Peyer's patch (tissue), 4 donors: ENCODE measurements around the gene PHACTR3. TPM values are rescaled to one million over a fixed set of nuclear protein-coding genes. Genes with fewer than 3 reads are reported as not detected.

Experiments
- DNase-seq, 3 donors: peaks; one replicate each; pipeline ENCODE4 v3.0.0-alpha.2; 2017 to 2019
- H3K27ac ChIP-seq, 4 donors: fragments of 200-600 bp; sonication (generic); one replicate each; pipeline ENCODE4 v1.5.1; 2016 to 2019
- H3K27me3 ChIP-seq, 2 donors: fragments of 200-600 bp; sonication (generic); one replicate each; pipeline ENCODE4 v1.5.1; 2019
- H3K36me3 ChIP-seq, 3 donors: fragments of 200-600 bp; sonication (generic); one replicate each; pipeline ENCODE4 v1.5.1; 2016 to 2019
- H3K4me1 ChIP-seq, 4 donors: fragments of 200-600 bp; sonication (generic); one replicate each; pipeline ENCODE4 v1.5.1; 2016 to 2019
- H3K4me3 ChIP-seq, 4 donors: fragments of 200-600 bp; sonication (generic); 1 replicate in 3 of 4; 2 replicates in 1 of 4; pipeline ENCODE4 v1.5.1; 2016 to 2019; ENCODE audit warnings: mild to moderate bottlenecking in 1 of 4
- H3K9me3 ChIP-seq, 4 donors: fragments of 200-600 bp; sonication (generic); one replicate each; pipeline ENCODE4 v1.5.1; 2016 to 2019; ENCODE audit warnings: mild to moderate bottlenecking in 1 of 4
- POLR2A ChIP-seq, 2 donors: fragments of 450-650 bp; IDR thresholded peaks; one replicate each; pipeline ENCODE4 v1.5.1; 2017; ENCODE audit warnings: antibody characterized with exemption in 2 of 2, mild to moderate bottlenecking in 2 of 2, moderate library complexity in 2 of 2
- total RNA-seq, 4 donors: library from RNA; depleted of rRNA; stranded (reverse); fragments of >200 nt; gene quantifications; one replicate each; pipeline ENCODE4 v1.1.0, GENCODE V29; 2016
- TF ChIP-seq, protein P1 (sequence below), 6 experiments: fragments of 450-650 bp in 4 of 6; fragments of 200-600 bp in 2 of 6; sonication (generic) in 1 of 6; IDR thresholded peaks; one replicate each; pipeline ENCODE4 v1.5.1; 2017 to 2019; ENCODE audit warnings: antibody characterized with exemption in 6 of 6, mild to moderate bottlenecking in 3 of 6, moderate library complexity in 1 of 6

PHACTR3 gene
- total RNA-seq, 4 donors from 2014 or later = 14.9 to 31.5 (median 22.9) TPM

- no peak overlapping the region for H3K27ac ChIP-seq
- no peak overlapping the region for H3K4me3 ChIP-seq
- no peak for DNase-seq
- H3K27me3 ChIP-seq = no peaks in the 10 kb centered on the region
- no peaks in the 10 kb centered on the region for H3K9me3 ChIP-seq
- TF ChIP-seq, protein P1, sequence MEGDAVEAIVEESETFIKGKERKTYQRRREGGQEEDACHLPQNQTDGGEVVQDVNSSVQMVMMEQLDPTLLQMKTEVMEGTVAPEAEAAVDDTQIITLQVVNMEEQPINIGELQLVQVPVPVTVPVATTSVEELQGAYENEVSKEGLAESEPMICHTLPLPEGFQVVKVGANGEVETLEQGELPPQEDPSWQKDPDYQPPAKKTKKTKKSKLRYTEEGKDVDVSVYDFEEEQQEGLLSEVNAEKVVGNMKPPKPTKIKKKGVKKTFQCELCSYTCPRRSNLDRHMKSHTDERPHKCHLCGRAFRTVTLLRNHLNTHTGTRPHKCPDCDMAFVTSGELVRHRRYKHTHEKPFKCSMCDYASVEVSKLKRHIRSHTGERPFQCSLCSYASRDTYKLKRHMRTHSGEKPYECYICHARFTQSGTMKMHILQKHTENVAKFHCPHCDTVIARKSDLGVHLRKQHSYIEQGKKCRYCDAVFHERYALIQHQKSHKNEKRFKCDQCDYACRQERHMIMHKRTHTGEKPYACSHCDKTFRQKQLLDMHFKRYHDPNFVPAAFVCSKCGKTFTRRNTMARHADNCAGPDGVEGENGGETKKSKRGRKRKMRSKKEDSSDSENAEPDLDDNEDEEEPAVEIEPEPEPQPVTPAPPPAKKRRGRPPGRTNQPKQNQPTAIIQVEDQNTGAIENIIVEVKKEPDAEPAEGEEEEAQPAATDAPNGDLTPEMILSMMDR (IDR thresholded peaks at IDR 0.05) = no peak
- no peak for TF ChIP-seq POLR2A (IDR thresholded peaks at IDR 0.05)
- H3K36me3 ChIP-seq = no peaks in the 10 kb centered on the region
- H3K4me1 ChIP-seq = no peaks in the 10 kb centered on the region
These were observed 43.1 kb upstream of the PHACTR3 start for GRCh38 chr20:59561228-59561605.

DNA sequence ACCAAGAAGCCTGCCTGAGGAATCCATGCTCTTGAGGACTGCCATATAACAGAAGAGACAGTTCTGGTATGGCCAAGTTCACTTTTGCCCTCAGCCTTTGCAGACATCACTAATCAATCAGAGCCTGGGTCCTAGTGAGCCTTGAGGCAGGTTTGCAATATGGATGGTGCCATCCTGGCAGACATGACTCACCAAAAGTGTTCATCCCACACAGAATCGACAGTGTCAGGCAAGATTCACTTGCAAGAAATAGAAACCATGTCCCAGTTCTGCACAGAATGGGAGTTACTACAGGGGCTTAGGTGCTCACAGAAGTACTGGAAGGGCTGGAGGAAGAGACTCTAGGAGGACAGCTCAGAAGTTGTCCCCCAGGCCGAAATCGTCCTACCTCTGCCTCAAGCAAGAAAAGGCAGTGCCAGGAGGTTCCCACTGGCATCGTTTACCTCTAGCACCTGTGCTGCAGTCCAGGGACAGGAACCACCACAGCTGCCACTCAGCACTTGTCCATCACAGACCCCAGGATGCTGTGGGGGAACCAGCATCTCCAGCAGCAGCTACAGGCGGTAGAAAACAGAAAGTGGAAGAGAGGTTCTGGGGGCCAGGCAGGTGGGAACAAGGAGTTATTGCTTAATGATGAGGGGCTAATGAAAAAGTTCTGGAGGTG, 42.6 kb upstream of the PHACTR3 start:
- no peak overlapping the region for H3K4me3 ChIP-seq
- H3K27me3 ChIP-seq = no peaks in the 10 kb centered on the region
- no peaks in the 10 kb centered on the region for H3K36me3 ChIP-seq
- no peak for DNase-seq
- TF ChIP-seq POLR2A (IDR thresholded peaks at IDR 0.05) = no peak
- TF ChIP-seq, protein P1 (IDR thresholded peaks at IDR 0.05) = no peak
- H3K4me1 ChIP-seq = no peaks in the 10 kb centered on the region
- H3K27ac ChIP-seq = no peak overlapping the region
- no peaks in the 10 kb centered on the region for H3K9me3 ChIP-seq

DNA sequence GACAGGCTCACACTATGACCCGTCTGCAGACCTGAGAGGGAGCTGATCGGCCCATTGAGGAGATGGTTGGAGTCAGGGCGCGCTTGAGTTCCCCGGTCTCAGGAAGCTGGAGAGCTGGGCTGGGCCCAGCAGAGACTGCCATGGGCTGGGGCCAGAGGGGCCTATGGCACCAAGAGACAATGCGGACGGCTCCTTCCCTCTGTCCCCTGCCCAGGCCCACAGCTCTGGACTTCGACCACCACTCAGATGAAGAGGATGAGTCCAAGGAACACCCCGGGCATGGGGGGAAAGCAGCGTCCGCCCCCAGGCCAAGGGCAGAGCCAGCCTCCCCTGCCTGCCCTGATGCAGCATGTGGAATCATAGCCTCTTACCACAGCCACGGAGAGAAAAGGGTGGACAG, 40.2 kb upstream of the PHACTR3 start:
- Histone ChIP-seq H3K4me1 (no peaks in the 10 kb centered on the region), H3K4me3 (no peak overlapping the region), H3K27me3 (no peaks in the 10 kb centered on the region), H3K9me3 (no peaks in the 10 kb centered on the region), H3K27ac (no peak overlapping the region), H3K36me3 (no peaks in the 10 kb centered on the region)
- no peak for TF ChIP-seq POLR2A (IDR thresholded peaks at IDR 0.05)
- TF ChIP-seq, protein P1 (IDR thresholded peaks at IDR 0.05) = no peak
- no peak for DNase-seq

GRCh38 chr20:59564943-59565342, 39.4 kb upstream of the PHACTR3 start:
- Histone ChIP-seq H3K4me1 (no peaks in the 10 kb centered on the region), H3K27me3 (no peaks in the 10 kb centered on the region), H3K4me3 (no peak overlapping the region), H3K9me3 (no peaks in the 10 kb centered on the region), H3K36me3 (no peaks in the 10 kb centered on the region), H3K27ac (no peak overlapping the region)
- TF ChIP-seq POLR2A (IDR thresholded peaks at IDR 0.05) = no peak
- TF ChIP-seq, protein P1 (IDR thresholded peaks at IDR 0.05) = no peak
- no peak for DNase-seq

DNA sequence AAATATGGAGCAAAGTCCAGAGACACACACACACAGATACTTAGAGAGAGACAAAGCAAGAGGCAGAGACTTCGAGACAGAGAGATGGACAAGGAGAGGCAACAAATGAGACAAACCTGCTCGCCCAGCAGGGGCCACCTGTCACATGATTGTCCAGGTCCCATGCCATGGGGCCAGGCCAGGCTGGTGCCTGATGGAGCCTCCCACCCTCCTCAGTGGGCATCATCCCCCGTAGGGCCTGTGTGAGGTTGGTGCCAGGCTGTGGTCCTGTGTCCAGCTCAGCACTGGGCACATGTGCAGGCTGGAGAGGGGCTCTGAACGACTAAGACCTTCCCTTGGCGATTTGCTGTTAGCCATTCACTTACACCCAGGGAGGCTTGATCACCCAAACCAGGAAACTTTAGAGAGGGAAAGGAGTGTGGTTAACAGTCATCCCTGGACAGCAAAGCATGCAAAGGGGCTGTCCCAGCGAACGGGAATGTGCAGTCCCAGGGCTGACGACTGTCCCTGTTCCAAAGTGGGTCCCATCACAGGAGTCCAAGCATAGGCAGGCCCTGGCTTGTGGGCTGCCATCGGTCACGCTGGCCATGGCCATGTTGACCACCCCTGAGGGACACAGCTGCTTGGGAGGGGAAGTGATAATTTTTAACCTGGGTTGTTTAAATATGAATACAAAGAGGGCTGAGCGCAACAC, 38.4 kb upstream of the PHACTR3 start:
- DNase-seq = no peak
- Histone ChIP-seq H3K27me3 (no peaks in the 10 kb centered on the region), H3K27ac (no peak overlapping the region), H3K4me1 (no peaks in the 10 kb centered on the region), H3K4me3 (no peak overlapping the region), H3K9me3 (no peaks in the 10 kb centered on the region), H3K36me3 (no peaks in the 10 kb centered on the region)
- no peak for TF ChIP-seq POLR2A (IDR thresholded peaks at IDR 0.05)
- TF ChIP-seq, protein P1 (IDR thresholded peaks at IDR 0.05) = no peak
